NCI-H82 treated with DMSO at 0.1 percent for 48 hours (cell line): ENCODE measurements around the gene LZTS3.
"Not testable (repeated sequence)": the region's sequence is repeated elsewhere in the genome, so short reads cannot be mapped to it uniquely, and the experiment has no call there.

Experiments used
- DNase-seq: peaks from one replicate; lab custom pipeline; 2025; ENCODE audit not compliant: unreplicated experiment; lab: John Stamatoyannopoulos, UW

The LZTS3 gene

GRCh38 chr20:3168079-3168828 lies 5.1 kb downstream of the LZTS3 start:
- DNase-seq: no peak

GRCh38 chr20:3167738-3168078 lies 5.6 kb downstream of the LZTS3 start:
- no peak for DNase-seq

- no peak for DNase-seq
Observed at GRCh38 chr20:3166913-3167342, 6.4 kb downstream of the LZTS3 start.

- no peak for DNase-seq
Observed at GRCh38 chr20:3166338-3166912, 6.9 kb downstream of the LZTS3 start.

GRCh38 chr20:3165473-3166337 lies 7.6 kb downstream of the LZTS3 start:
- DNase-seq: no peak

GRCh38 chr20:3164763-3165410 lies 8.5 kb downstream of the LZTS3 start:
- DNase-seq: no peak

- no peak for DNase-seq
Observed at GRCh38 chr20:3164043-3164762, 9.1 kb downstream of the LZTS3 start.

GRCh38 chr20:3163099-3164042 lies 10.0 kb downstream of the LZTS3 start:
- peak; percentile 38 for DNase-seq

- DNase-seq: peak; percentile 5
Observed at GRCh38 chr20:3162080-3162611, 11.2 kb downstream of the LZTS3 start.

GRCh38 chr20:3161316-3162079 lies 11.9 kb downstream of the LZTS3 start:
- DNase-seq: no peak

- no peak for DNase-seq
Observed at GRCh38 chr20:3160418-3160817, 12.9 kb downstream of the LZTS3 start.

- no peak for DNase-seq
Observed at GRCh38 chr20:3158968-3159431, 14.3 kb downstream of the LZTS3 start.

- DNase-seq: no peak
Observed at GRCh38 chr20:3157817-3158216, 15.5 kb downstream of the LZTS3 start.

GRCh38 chr20:3156811-3157619 lies 16.3 kb downstream of the LZTS3 start:
- no peak for DNase-seq

- not testable (repeated sequence) for DNase-seq
Observed at GRCh38 chr20:3152057-3152644, 21.2 kb downstream of the LZTS3 start.

GRCh38 chr20:3150908-3151307 lies 22.4 kb downstream of the LZTS3 start:
- no peak for DNase-seq

- DNase-seq: no peak
Observed at GRCh38 chr20:3146732-3147341, 26.5 kb downstream of the LZTS3 start.
